HFFc6 (cell line): Measurements from ENCODE around the gene SLC22A23. TPM values are rescaled to one million over a fixed set of nuclear protein-coding genes. Genes with fewer than 3 reads are reported as not detected.

Source experiments
- DNase-seq: peaks from one replicate; pipeline ENCODE4 v3.0.0-alpha.2; 2018
- H3K27ac Mint-ChIP-seq: 2 replicates; pipeline ENCODE4 v1.8.0; 2020; ENCODE audit warnings: mild to moderate bottlenecking, mixed read lengths
- H3K27me3 Mint-ChIP-seq: 2 replicates; pipeline ENCODE4 v1.8.0; 2021; ENCODE audit warnings: mild to moderate bottlenecking, moderate library complexity, mixed read lengths; ENCODE audit not compliant: insufficient read depth
- H3K36me3 Mint-ChIP-seq: 2 replicates; pipeline ENCODE4 v1.8.0; 2021; ENCODE audit warnings: low read depth, mixed read lengths
- H3K4me1 Mint-ChIP-seq: 2 replicates; pipeline ENCODE4 v1.8.0; 2020; ENCODE audit warnings: low read depth, mixed read lengths
- H3K4me3 Mint-ChIP-seq: 2 replicates; pipeline ENCODE4 v1.8.0; 2020; ENCODE audit warnings: mild to moderate bottlenecking, moderate library complexity, mixed read lengths
- H3K9me3 Mint-ChIP-seq: 2 replicates; pipeline ENCODE4 v1.8.0; 2020; ENCODE audit warnings: mild to moderate bottlenecking, mixed read lengths
- total RNA-seq, 6 experiments: library from RNA; stranded (reverse); fragmentation: NEBNext Ultra II Directional; extraction: Animal tissue kit (Norgen Biotek cat#: 25700); gene quantifications; 2 replicates in 1 of 6; 3 replicates in 5 of 6; pipeline ENCODE4 v1.2.3, GENCODE V29; 2021
- TF ChIP-seq, protein P1 (sequence below): fragments of 200-600 bp; sonication (generic); IDR thresholded peaks from 2 replicates; pipeline ENCODE4 v1.5.0; 2021; ENCODE audit warnings: antibody characterized with exemption, mild to moderate bottlenecking

Gene SLC22A23
- total RNA-seq, 6 experiments from 2014 or later: 0.10 to 0.55 (median 0.21) TPM

DNA sequence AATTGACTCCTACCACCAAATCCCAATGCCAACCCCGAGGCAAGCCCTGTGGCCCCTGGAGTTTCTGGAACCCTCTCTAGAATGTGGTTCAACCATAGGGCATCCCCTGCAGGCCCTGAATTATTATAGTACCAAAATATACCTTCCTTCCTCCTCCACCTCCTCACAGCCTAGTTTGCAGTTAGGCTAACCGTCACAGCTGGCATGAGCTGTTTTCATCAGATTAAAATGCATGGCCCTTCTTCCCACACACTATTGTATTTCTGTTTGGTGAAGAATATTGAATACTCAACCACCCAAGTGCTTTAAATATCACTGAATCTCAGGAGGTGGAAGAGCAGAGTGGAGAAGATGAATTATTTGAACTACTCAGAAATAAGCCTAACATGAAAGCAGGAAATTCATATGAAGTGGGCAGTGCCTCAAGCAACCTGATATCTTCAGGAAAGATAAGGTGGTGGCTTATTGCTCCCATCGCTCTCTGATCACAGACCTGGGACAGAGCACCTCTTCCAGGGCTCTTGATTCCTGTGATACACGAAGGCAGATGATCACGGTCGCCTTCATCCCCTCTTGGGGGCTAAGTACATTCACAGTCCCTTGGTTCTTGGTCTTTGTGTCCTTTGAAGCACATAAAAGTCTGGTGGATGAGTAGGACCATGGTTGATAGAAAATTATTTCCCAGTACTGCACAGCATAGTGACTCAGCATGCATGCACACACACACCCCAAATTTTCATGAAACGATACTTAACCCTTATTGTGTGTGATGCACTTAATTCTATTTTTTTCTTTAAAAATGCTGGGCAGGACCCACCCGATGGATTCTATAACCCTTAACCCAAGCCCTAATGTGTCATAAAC is 107.2 kb downstream of the SLC22A23 start:
- TF ChIP-seq, protein P1, sequence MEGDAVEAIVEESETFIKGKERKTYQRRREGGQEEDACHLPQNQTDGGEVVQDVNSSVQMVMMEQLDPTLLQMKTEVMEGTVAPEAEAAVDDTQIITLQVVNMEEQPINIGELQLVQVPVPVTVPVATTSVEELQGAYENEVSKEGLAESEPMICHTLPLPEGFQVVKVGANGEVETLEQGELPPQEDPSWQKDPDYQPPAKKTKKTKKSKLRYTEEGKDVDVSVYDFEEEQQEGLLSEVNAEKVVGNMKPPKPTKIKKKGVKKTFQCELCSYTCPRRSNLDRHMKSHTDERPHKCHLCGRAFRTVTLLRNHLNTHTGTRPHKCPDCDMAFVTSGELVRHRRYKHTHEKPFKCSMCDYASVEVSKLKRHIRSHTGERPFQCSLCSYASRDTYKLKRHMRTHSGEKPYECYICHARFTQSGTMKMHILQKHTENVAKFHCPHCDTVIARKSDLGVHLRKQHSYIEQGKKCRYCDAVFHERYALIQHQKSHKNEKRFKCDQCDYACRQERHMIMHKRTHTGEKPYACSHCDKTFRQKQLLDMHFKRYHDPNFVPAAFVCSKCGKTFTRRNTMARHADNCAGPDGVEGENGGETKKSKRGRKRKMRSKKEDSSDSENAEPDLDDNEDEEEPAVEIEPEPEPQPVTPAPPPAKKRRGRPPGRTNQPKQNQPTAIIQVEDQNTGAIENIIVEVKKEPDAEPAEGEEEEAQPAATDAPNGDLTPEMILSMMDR: no peak
- H3K27ac Mint-ChIP-seq: no peak overlapping the region
- no peak overlapping the region for H3K4me3 Mint-ChIP-seq
- no peaks in the 10 kb centered on the region for H3K36me3 Mint-ChIP-seq
- H3K9me3 Mint-ChIP-seq: no peaks in the 10 kb centered on the region
- peaks cover 44% of the 10 kb centered on the region for H3K27me3 Mint-ChIP-seq
- H3K4me1 Mint-ChIP-seq: no peaks in the 10 kb centered on the region
- no peak for DNase-seq

DNA sequence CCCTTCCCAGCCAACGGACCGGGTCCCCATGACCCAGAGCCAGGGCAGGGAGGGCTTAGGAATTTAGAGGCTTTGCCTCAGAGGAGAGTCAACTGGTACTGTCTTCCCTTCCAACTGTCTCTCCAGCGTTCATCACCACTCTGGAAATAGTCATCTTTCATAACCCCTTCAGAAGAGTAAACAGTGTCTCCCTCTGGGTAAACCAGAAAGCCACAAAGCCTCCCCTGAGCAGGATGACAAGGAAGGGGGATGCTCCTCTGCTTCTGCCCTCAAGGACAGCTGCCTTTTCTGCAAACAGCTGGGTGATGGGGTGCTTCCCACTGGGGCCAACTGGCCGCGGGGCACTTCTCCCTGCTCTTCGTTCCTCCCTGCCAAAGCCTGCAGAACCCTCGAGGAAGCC is 108.0 kb downstream of the SLC22A23 start:
- no peak overlapping the region for H3K27ac Mint-ChIP-seq
- TF ChIP-seq, protein P1: no peak
- H3K4me1 Mint-ChIP-seq: no peaks in the 10 kb centered on the region
- no peak for DNase-seq
- H3K27me3 Mint-ChIP-seq: peaks cover 36% of the 10 kb centered on the region
- no peaks in the 10 kb centered on the region for H3K9me3 Mint-ChIP-seq
- no peak overlapping the region for H3K4me3 Mint-ChIP-seq
- H3K36me3 Mint-ChIP-seq: no peaks in the 10 kb centered on the region

DNA sequence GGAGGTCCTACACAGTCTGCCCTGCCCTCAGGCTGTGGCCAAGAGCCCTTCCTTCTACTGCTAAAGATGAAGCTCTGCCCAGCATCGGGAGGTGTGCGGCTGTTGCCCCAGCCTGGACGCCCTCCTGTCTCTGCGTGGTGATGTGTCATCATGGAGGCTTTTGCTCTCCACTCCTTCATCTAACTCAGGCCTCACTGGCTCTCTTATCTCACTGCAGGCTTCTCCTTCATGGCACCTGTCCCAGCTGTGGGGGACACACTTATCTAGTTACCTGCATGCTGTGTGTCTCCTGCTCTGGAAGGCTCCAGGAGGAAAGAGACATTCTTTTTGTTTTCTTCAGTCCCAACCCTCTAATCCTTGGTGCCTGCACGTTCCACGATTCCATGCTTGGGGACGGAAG is 109.0 kb downstream of the SLC22A23 start:
- Mint-ChIP-seq H3K27me3 (peaks cover 36% of the 10 kb centered on the region), H3K27ac (no peak overlapping the region), H3K4me3 (no peak overlapping the region), H3K36me3 (no peaks in the 10 kb centered on the region), H3K9me3 (no peaks in the 10 kb centered on the region), H3K4me1 (no peaks in the 10 kb centered on the region)
- TF ChIP-seq, protein P1: no peak
- no peak for DNase-seq

GRCh38 chr6:3347247-3347646 is 109.6 kb downstream of the SLC22A23 start:
- H3K4me1 Mint-ChIP-seq: no peaks in the 10 kb centered on the region

DNA sequence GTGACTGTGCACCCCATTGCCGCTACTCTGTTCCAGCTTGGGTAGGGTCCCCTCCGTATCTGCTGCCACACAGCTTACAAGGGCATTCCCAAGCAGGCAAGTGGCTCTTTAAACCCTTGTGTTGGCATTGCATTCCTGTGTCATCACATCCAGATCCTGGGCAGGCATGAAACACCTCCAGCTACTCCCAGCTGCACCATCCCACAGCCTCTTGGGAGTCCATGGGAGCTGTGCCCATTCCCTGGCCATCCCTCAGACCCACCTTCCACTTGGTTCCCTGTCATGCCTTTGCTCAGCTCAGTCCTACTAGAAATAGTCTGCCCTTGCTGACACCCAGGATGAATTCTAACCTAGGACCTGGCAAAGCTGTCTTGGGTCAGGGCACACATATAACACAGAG is 110.4 kb downstream of the SLC22A23 start:
- no peak for DNase-seq
- peaks cover 40% of the 10 kb centered on the region for H3K27me3 Mint-ChIP-seq
- no peaks in the 10 kb centered on the region for H3K9me3 Mint-ChIP-seq
- no peaks in the 10 kb centered on the region for H3K36me3 Mint-ChIP-seq
- TF ChIP-seq, protein P1: no peak
- H3K4me1 Mint-ChIP-seq: no peaks in the 10 kb centered on the region
- no peak overlapping the region for H3K27ac Mint-ChIP-seq
- no peak overlapping the region for H3K4me3 Mint-ChIP-seq

More at GRCh38 chr6:3347247-3347646, 109.6 kb downstream of the SLC22A23 start:
- no peaks in the 10 kb centered on the region for H3K9me3 Mint-ChIP-seq
- H3K36me3 Mint-ChIP-seq: no peaks in the 10 kb centered on the region
- peaks cover 40% of the 10 kb centered on the region for H3K27me3 Mint-ChIP-seq
- DNase-seq: no peak
- H3K4me3 Mint-ChIP-seq: no peak overlapping the region
- TF ChIP-seq, protein P1: no peak
- no peak overlapping the region for H3K27ac Mint-ChIP-seq
